Measurements from ENCODE around the gene SOD2.

Gene SOD2

GRCh38 chr6:159730332-159730676, 37.3 kb upstream of the SOD2 start:
- H3K36me3 ChIP-seq (replicated peaks; ENCODE audit: low read depth, low read length), result peaks cover 11% of the 10 kb centered on the region
- peaks cover 69% of the 10 kb centered on the region for H4K20me1 ChIP-seq (ENCODE audit: insufficient read depth, low read length)

GRCh38 chr6:159729598-159730331, 36.7 kb upstream of the SOD2 start:
- Histone ChIP-seq H3K9ac (ENCODE audit: low read length) (peak overlapping the region; percentile 98), H3K4me2 (ENCODE audit: low read length) (peak overlapping the region; percentile 92), H3K36me3 (replicated peaks; ENCODE audit: low read depth, low read length) (peaks cover 11% of the 10 kb centered on the region), H3K27ac (ENCODE audit: low read length) (peak overlapping the region; percentile 97), H4K20me1 (ENCODE audit: insufficient read depth, low read length) (peaks cover 64% of the 10 kb centered on the region), H2AFZ (ENCODE audit: low read depth, low read length) (no peak overlapping the region), H3K79me2 (ENCODE audit: low read length) (peaks cover 94% of the 10 kb centered on the region), H3K4me1 (ENCODE audit: low read length) (peaks cover 16% of the 10 kb centered on the region), H3K4me3 (ENCODE audit: low read length) (peak overlapping the region; percentile 100), H3K9me3 (ENCODE audit: insufficient read depth, low read length) (no peaks in the 10 kb centered on the region), H3K27me3 (ENCODE audit: low read depth, low read length) (no peaks in the 10 kb centered on the region)
- TF ChIP-seq CTCF (IDR thresholded peaks at IDR 0.05; ENCODE audit: low read depth, low read length) (no peak), EZH2phosphoT487 (IDR thresholded peaks at IDR 0.05; ENCODE audit: low read depth) (no peak)

More at GRCh38 chr6:159730332-159730676, 37.3 kb upstream of the SOD2 start:
- Histone ChIP-seq H3K4me2 (ENCODE audit: low read length) (peak overlapping the region; percentile 92), H3K79me2 (ENCODE audit: low read length) (peaks cover 94% of the 10 kb centered on the region), H3K27ac (ENCODE audit: low read length) (no peak overlapping the region; the same call in 1 of the 2 replicates), H2AFZ (ENCODE audit: low read depth, low read length) (no peak overlapping the region), H3K9ac (ENCODE audit: low read length) (peak overlapping the region; percentile 98; the same call in 1 of the 2 replicates), H3K4me3 (ENCODE audit: low read length) (peak overlapping the region; percentile 100), H3K27me3 (ENCODE audit: low read depth, low read length) (no peaks in the 10 kb centered on the region), H3K9me3 (ENCODE audit: insufficient read depth, low read length) (no peaks in the 10 kb centered on the region), H3K4me1 (ENCODE audit: low read length) (peaks cover 16% of the 10 kb centered on the region)
- no peak for TF ChIP-seq CTCF (IDR thresholded peaks at IDR 0.05; ENCODE audit: low read depth, low read length)
- no peak for TF ChIP-seq EZH2phosphoT487 (IDR thresholded peaks at IDR 0.05; ENCODE audit: low read depth)

GRCh38 chr6:159728531-159728964, 35.5 kb upstream of the SOD2 start:
- H2AFZ ChIP-seq (ENCODE audit: low read depth, low read length), result no peak overlapping the region
- peak overlapping the region; percentile 97; the same call in 1 of the 2 replicates for H3K27ac ChIP-seq (ENCODE audit: low read length)
- H3K9me3 ChIP-seq (ENCODE audit: insufficient read depth, low read length), result no peaks in the 10 kb centered on the region
- H3K4me2 ChIP-seq (ENCODE audit: low read length), result peak overlapping the region; percentile 92
- peaks cover 94% of the 10 kb centered on the region for H3K79me2 ChIP-seq (ENCODE audit: low read length)
- no peaks in the 10 kb centered on the region for H3K27me3 ChIP-seq (ENCODE audit: low read depth, low read length)
- peaks cover 52% of the 10 kb centered on the region for H4K20me1 ChIP-seq (ENCODE audit: insufficient read depth, low read length)
- peak overlapping the region; percentile 98 for H3K9ac ChIP-seq (ENCODE audit: low read length)
- H3K4me1 ChIP-seq (ENCODE audit: low read length), result peaks cover 16% of the 10 kb centered on the region
- peak overlapping the region; percentile 100 for H3K4me3 ChIP-seq (ENCODE audit: low read length)
- no peak for TF ChIP-seq EZH2phosphoT487 (IDR thresholded peaks at IDR 0.05; ENCODE audit: low read depth)
- no peak for TF ChIP-seq CTCF (IDR thresholded peaks at IDR 0.05; ENCODE audit: low read depth, low read length)
- H3K36me3 ChIP-seq (replicated peaks; ENCODE audit: low read depth, low read length), result peaks cover 11% of the 10 kb centered on the region

GRCh38 chr6:159727717-159728445, 34.8 kb upstream of the SOD2 start:
- TF ChIP-seq CTCF (IDR thresholded peaks at IDR 0.05; ENCODE audit: low read depth, low read length), result no peak
- no peak for TF ChIP-seq EZH2phosphoT487 (IDR thresholded peaks at IDR 0.05; ENCODE audit: low read depth)
- H3K4me2 ChIP-seq (ENCODE audit: low read length), result peak overlapping the region; percentile 92

More at GRCh38 chr6:159727717-159728445, 34.8 kb upstream of the SOD2 start:
- peaks cover 16% of the 10 kb centered on the region for H3K4me1 ChIP-seq (ENCODE audit: low read length)
- peak overlapping the region; percentile 97 for H3K27ac ChIP-seq (ENCODE audit: low read length)
- peaks cover 11% of the 10 kb centered on the region for H3K36me3 ChIP-seq (replicated peaks; ENCODE audit: low read depth, low read length)
- H3K4me3 ChIP-seq (ENCODE audit: low read length), result peak overlapping the region; percentile 100
- peak overlapping the region; percentile 98 for H3K9ac ChIP-seq (ENCODE audit: low read length)
- H4K20me1 ChIP-seq (ENCODE audit: insufficient read depth, low read length), result peaks cover 47% of the 10 kb centered on the region
- H3K79me2 ChIP-seq (ENCODE audit: low read length), result peaks cover 94% of the 10 kb centered on the region
- no peaks in the 10 kb centered on the region for H3K9me3 ChIP-seq (ENCODE audit: insufficient read depth, low read length)
- H2AFZ ChIP-seq (ENCODE audit: low read depth, low read length), result no peak overlapping the region
- H3K27me3 ChIP-seq (ENCODE audit: low read depth, low read length), result no peaks in the 10 kb centered on the region
